ENCODE results near the gene MEN1.

Gene MEN1

GRCh38 chr11:64762674-64763525, 47.5 kb downstream of the MEN1 start:
- no peak for DNase-seq (ENCODE audit: low read depth)

- DNase-seq (ENCODE audit: low read depth) = no peak
Observed at GRCh38 chr11:64762277-64762673, 48.1 kb downstream of the MEN1 start.

- DNase-seq (ENCODE audit: low read depth) = no peak
Observed at GRCh38 chr11:64760759-64761420, 49.5 kb downstream of the MEN1 start.

GRCh38 chr11:64759722-64760719, 50.3 kb downstream of the MEN1 start, which contains the start of gene PYGM:
Gene PYGM, minus strand, starts transcription at chr11:64759974. Its CDS starts 76 bp downstream, at chr11:64759898.
- no peak for DNase-seq (ENCODE audit: low read depth)

GRCh38 chr11:64759131-64759721, 51.1 kb downstream of the MEN1 start:
- DNase-seq (ENCODE audit: low read depth) = no peak

- no peak for DNase-seq (ENCODE audit: low read depth)
Observed at GRCh38 chr11:64758330-64759079, 51.8 kb downstream of the MEN1 start.

- DNase-seq (ENCODE audit: low read depth) = no peak
Observed at GRCh38 chr11:64757549-64758329, 52.6 kb downstream of the MEN1 start.

- no peak for DNase-seq (ENCODE audit: low read depth)
Observed at GRCh38 chr11:64755681-64756361, 54.5 kb downstream of the MEN1 start.

GRCh38 chr11:64754919-64755662, 55.3 kb downstream of the MEN1 start:
- no peak for DNase-seq (ENCODE audit: low read depth)

GRCh38 chr11:64754124-64754918, 56.0 kb downstream of the MEN1 start:
- no peak for DNase-seq (ENCODE audit: low read depth)
